ENCODE results near the gene PRRX2.
A peak's percentile ranks its signal among the peaks of the same experiment; 100 is the strongest.
"Not testable (repeated sequence)": the region's sequence is repeated elsewhere in the genome, so short reads cannot be mapped to it uniquely, and the experiment has no call there.

The PRRX2 gene

GRCh38 chr9:129726322-129727160 lies 61.1 kb downstream of the PRRX2 start:
- peak; percentile 27 to 46 (median 42) for DNase-seq (ENCODE audit: low read depth in 4 of 4, low spot score in 1 of 4)

GRCh38 chr9:129728744-129729143 lies 63.3 kb downstream of the PRRX2 start:
- DNase-seq (ENCODE audit: low read depth in 4 of 4, low spot score in 1 of 4), result no peak

- DNase-seq (ENCODE audit: low read depth in 4 of 4, low spot score in 1 of 4), result no peak
Measured at GRCh38 chr9:129731477-129732085, 66.1 kb downstream of the PRRX2 start.

DNA sequence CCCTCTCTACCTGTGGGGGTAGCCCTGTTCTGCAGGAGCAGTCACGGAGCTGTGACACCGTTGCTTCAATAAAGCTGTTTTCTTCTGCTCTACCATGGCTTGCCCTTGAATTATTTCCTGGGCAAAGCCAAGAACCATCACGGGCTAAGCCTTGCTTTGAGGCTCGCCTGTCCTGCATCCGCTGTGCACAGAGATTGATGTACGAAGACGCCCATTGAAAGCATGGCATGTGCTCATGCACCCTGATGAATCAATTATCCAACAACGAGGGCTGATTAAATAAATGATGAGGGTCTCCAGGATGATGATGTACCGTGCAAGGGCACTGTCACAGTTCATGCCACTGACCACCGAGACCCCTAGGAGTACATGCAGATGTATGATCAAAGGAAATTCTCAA lies 66.7 kb downstream of the PRRX2 start:
- DNase-seq (ENCODE audit: low read depth in 4 of 4, low spot score in 1 of 4), result no peak

- DNase-seq (ENCODE audit: low read depth in 4 of 4, low spot score in 1 of 4), result no peak
Measured at GRCh38 chr9:129732946-129733631, 67.6 kb downstream of the PRRX2 start.

GRCh38 chr9:129733632-129733953 lies 68.1 kb downstream of the PRRX2 start:
- DNase-seq (ENCODE audit: low read depth in 4 of 4, low spot score in 1 of 4), result no peak

GRCh38 chr9:129735546-129735945 lies 70.1 kb downstream of the PRRX2 start:
- no peak for DNase-seq (ENCODE audit: low read depth in 4 of 4, low spot score in 1 of 4)

DNA sequence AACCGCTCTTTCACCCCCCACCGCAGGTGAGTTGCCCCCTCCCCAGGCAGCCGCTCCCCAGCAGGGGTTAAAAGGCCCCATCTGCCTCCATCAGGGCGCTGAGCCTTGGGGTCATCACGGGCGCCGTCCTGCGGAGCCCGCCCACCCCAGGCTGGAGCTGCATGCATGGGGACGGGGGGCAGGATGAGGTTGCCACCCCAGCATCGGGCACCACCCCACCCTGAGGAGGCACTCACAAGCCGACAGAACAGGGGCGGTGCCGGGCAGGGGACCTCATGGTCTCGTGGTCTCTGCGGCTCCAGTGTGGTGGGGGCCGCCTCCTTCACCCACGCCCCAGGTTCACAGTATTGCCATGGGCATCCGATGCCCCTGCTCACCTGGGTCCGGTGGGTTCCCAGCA lies 70.9 kb downstream of the PRRX2 start:
- DNase-seq (ENCODE audit: low read depth in 4 of 4, low spot score in 1 of 4), result no peak

DNA sequence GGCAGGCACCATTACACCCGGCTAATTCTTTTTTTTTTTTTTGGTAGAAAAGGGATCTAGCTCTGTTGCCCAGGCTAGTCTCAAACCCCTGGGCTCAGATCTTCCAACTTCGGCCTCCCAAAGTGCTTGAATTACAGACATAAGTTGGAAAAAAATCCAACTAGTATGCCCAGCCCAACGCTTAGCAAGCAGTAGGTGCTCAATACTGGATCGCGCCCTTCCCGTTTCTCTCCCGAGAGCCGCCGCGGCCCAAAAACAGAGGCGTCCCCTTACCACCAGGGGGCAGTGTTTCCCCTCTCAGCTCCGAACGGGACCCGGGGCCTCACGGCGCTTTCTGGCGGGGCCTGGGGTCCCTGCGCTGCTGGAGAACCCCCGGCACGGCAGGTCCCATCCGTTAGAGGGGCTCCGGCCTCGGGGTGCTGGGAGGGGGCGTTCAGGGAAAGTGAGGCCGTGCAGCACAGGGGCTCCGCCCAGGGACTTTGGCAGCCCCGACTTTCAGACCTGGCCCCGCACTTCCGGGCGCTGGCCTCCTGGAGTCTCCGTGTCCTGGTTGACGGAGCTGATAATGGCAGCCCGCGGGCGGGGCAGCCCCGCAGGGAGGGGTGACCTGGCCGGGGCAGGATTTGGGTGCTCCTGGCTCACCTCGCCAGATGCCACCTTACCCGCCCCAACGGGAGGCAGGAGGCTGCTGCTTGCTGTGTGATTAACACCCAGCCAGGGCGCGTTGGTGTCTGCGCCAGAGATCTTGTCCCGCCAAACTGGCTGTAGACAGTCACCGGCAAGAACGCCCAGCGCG lies 72.2 kb downstream of the PRRX2 start:
- peak; percentile 82 to 90 (median 86) for DNase-seq (ENCODE audit: low read depth in 4 of 4, low spot score in 1 of 4)

GRCh38 chr9:129739432-129739831 lies 74.0 kb downstream of the PRRX2 start:
- no peak for DNase-seq (ENCODE audit: low read depth in 4 of 4, low spot score in 1 of 4)

- DNase-seq (ENCODE audit: low read depth in 4 of 4, low spot score in 1 of 4), result no peak
Measured at GRCh38 chr9:129740174-129740573, 74.7 kb downstream of the PRRX2 start.

DNA sequence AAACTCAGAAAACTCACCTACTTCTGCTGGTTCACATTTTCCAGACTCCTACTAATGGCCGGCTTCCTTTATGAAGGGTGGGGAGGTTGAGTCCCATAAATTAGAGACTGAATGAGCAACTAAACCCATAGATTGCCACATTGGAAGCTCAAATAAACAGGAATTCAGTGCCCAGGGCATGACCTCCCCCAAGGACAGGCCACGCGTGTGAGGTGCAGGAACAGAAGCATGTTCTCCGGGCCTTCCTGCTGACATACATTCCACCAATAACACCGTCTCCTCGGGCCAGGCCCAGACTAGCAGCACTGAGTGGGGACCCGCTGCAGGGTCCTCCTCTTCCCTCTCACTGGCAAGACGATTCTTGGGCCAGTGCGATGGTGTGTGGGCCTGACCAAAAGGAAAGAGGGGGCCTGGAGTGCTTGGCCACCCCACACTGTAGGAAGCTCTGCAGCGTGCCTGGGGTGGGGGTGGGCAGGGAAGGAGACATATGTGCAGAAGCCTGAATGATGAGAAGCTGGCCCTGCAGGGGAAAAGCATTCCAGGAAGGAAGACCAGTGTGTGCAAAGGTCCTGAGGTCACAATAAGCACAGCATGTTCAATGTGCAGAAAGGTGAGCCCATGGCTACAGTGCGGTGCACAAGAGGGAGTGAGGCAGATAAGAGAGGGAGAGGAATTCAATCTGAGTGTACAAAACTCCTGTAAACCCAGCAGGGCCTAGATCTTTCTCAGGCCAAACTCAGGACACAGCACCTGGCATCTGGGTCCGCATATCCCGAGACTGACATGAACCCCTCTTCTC lies 75.4 kb downstream of the PRRX2 start:
- no peak for DNase-seq (ENCODE audit: low read depth in 4 of 4, low spot score in 1 of 4)

DNA sequence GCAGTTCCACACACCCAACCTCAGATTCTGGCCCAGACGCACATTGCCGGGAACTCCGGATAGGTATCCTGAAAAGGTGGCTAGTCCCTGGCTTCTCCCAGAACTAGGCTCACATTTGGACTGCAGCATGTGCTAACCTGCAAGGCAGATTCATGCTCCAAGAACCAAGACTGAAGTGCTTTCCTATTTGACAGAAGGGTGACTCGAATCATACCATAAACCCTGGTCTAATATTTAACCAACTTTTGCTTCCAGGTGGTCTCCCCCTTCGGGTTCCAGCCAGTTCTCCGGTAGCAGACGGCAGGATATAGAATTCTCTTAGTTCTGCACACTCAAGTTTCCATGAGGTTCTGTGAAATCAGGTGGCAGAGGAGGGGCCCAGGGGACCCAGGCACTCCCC lies 79.8 kb downstream of the PRRX2 start:
- no peak for DNase-seq (ENCODE audit: low read depth in 4 of 4, low spot score in 1 of 4)

- no peak for DNase-seq (ENCODE audit: low read depth in 4 of 4, low spot score in 1 of 4)
Measured at GRCh38 chr9:129746092-129746777, 80.8 kb downstream of the PRRX2 start.

DNA sequence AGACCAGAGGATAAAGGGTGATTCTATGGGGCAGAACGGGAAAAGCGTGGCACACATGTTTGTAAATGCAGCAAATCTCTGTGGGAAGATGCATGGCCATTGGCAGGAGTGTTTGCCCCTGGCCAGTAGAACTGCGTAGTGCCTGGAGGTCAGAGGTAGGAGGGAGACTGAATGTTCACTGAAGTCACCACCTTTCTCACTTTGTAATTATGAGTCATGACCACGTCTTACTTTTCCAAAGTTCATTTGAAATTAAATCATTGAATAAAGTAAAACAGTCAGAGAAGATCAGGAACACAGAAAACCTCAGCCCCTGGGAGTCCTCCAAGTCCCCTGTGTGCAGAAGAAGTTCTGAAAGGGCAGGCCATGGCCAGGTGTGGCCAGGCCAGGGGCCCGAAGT lies 82.8 kb downstream of the PRRX2 start:
- DNase-seq (ENCODE audit: low read depth in 4 of 4, low spot score in 1 of 4), result no peak

- DNase-seq (ENCODE audit: low read depth in 4 of 4, low spot score in 1 of 4), result not testable (repeated sequence)
Measured at GRCh38 chr9:129749052-129749451, 83.6 kb downstream of the PRRX2 start.

GRCh38 chr9:129749575-129749974 lies 84.1 kb downstream of the PRRX2 start:
- no peak for DNase-seq (ENCODE audit: low read depth in 4 of 4, low spot score in 1 of 4)

GRCh38 chr9:129750013-129750638 lies 84.7 kb downstream of the PRRX2 start:
- DNase-seq (ENCODE audit: low read depth in 4 of 4, low spot score in 1 of 4), result no peak

All from stimulated activated CD4-positive, alpha-beta T cell treated with anti-CD3 and anti-CD28 coated beads, Interleukin-1b, Interleukin-23, amount 100 ng/mL, for 24 hours (primary cell).